Stimulated activated CD4-positive, alpha-beta T cell treated with anti-CD3 and anti-CD28 coated beads, Interleukin-4, amount 100 ng/mL, for 48 hours (primary cell): ENCODE results near the gene PAMR1.
"Not testable (repeated sequence)": the region's sequence is repeated elsewhere in the genome, so short reads cannot be mapped to it uniquely, and the experiment has no call there.

Source experiments
- DNase-seq, 2 donors: peaks; one replicate each; pipeline ENCODE4 v3.0.0-alpha.2; 2020; ENCODE audit warnings: low read depth in 2 of 2

Gene PAMR1

GRCh38 chr11:35543481-35543880 lies 18.1 kb upstream of the PAMR1 start:
- no peak for DNase-seq

GRCh38 chr11:35541621-35542375 lies 16.4 kb upstream of the PAMR1 start:
- DNase-seq: no peak

- DNase-seq: no peak
These were observed 15.1 kb upstream of the PAMR1 start for GRCh38 chr11:35540526-35540925.

GRCh38 chr11:35539781-35540281 lies 14.4 kb upstream of the PAMR1 start:
- no peak for DNase-seq

- DNase-seq: no peak
These were observed 13.8 kb upstream of the PAMR1 start for GRCh38 chr11:35539256-35539655.

GRCh38 chr11:35536470-35536869 lies 11.1 kb upstream of the PAMR1 start:
- no peak for DNase-seq

- no peak for DNase-seq
These were observed 5.8 kb upstream of the PAMR1 start for GRCh38 chr11:35531246-35531645.

- DNase-seq: no peak
These were observed 4.6 kb upstream of the PAMR1 start for GRCh38 chr11:35529971-35530495.

- DNase-seq: no peak
These were observed 965 bp upstream of the PAMR1 start for GRCh38 chr11:35526370-35526792.

GRCh38 chr11:35524780-35525179 lies 636 bp downstream of the PAMR1 start:
- no peak for DNase-seq

GRCh38 chr11:35523861-35524260 lies 1.6 kb downstream of the PAMR1 start:
- DNase-seq: no peak

- DNase-seq: no peak
These were observed 2.1 kb downstream of the PAMR1 start for GRCh38 chr11:35523331-35523768.

GRCh38 chr11:35522091-35522490 lies 3.3 kb downstream of the PAMR1 start:
- not testable (repeated sequence) for DNase-seq

- DNase-seq: no peak
These were observed 5.0 kb downstream of the PAMR1 start for GRCh38 chr11:35520376-35520775.

GRCh38 chr11:35518766-35519165 lies 6.7 kb downstream of the PAMR1 start:
- DNase-seq: no peak

- DNase-seq: no peak
These were observed 7.9 kb downstream of the PAMR1 start for GRCh38 chr11:35517481-35517880.

- DNase-seq: no peak
These were observed 9.0 kb downstream of the PAMR1 start for GRCh38 chr11:35516403-35516802.

GRCh38 chr11:35515224-35515623 lies 10.2 kb downstream of the PAMR1 start:
- no peak for DNase-seq

- no peak for DNase-seq
These were observed 10.9 kb downstream of the PAMR1 start for GRCh38 chr11:35514481-35514880.

GRCh38 chr11:35511666-35512065 lies 13.8 kb downstream of the PAMR1 start:
- no peak for DNase-seq

- DNase-seq: no peak
These were observed 17.7 kb downstream of the PAMR1 start for GRCh38 chr11:35507688-35508087.

- no peak for DNase-seq
These were observed 23.6 kb downstream of the PAMR1 start for GRCh38 chr11:35501776-35502175.

GRCh38 chr11:35500744-35501143 lies 24.7 kb downstream of the PAMR1 start:
- no peak for DNase-seq
